Activated naive CD4-positive, alpha-beta T cell treated with Interleukin-2 at 50 U/mL for 16 hours (primary cell): Measurements from ENCODE around the gene GAPVD1.
"Not testable (repeated sequence)": the region's sequence is repeated elsewhere in the genome, so short reads cannot be mapped to it uniquely, and the experiment has no call there.

Experiments
- DNase-seq: peaks from one replicate; pipeline ENCODE4 v3.0.0-alpha.2; 2020

The GAPVD1 gene

DNA sequence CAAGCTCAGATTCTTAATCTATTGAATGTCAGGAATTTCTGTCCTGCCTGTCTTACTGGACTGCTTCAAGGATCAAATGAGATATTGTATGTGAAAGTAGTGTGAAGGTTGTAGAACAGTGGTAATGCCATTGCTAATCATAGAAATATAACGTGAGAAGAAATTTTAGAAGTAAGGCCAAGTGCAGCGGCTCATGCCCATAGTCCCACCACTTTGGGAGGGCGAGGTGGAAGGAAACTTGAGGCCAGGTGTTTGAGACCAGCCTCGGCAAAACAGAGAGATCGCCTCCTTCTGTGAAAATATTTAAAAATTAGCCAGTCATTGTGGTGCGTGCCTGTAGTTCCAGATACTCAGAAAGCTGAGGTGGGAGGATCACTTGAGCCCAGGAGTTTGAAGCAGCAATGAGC lies 15.4 kb upstream of the GAPVD1 start:
- no peak for DNase-seq

DNA sequence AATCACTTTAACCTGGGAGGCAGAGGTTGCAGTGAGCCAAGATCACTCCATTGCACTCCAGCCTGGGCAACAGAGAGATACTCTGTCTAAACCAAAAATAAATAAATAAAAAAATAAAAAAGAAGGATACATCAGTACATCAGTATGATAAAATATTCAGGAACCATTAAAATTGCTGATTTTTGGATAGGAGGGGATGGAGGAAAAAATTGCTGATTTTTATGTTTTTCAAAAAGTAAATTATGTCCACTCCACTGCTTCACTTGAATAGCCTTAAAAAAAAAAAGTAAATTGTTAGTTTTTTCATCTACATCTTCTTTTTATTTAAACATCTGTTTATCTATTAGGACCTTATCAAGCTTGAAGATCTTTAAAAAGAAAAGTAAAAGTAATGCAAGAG lies 7.4 kb upstream of the GAPVD1 start:
- DNase-seq, result no peak

DNA sequence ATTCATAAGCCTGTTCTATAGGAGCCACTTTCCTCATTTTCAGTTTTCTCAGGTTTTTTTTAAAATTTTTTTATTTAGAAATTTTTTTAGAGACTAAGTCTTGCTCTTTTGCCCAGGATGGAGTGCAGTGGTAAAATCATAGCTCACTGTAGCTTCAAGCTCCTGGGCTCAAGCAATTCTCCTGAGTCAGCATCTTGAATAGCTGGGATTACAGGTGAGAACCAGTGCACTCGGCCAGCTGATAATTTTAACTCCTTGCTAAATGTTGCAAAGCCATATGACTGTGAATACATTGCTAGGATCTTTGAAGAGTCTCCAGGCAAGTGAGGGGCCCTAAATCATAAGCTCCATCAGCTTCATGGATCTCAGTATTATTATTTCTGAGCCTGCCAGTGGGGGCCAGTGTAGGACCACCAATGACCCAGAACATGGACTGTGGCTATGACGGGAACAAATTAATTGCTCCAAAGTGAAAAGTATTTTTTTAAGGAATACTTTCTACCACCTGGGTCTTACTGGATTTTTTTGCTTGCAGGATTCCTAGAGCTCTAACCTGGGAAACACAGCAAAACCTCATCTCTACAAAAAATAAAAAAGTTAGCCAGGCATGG lies 5.7 kb upstream of the GAPVD1 start:
- DNase-seq, result no peak

DNA sequence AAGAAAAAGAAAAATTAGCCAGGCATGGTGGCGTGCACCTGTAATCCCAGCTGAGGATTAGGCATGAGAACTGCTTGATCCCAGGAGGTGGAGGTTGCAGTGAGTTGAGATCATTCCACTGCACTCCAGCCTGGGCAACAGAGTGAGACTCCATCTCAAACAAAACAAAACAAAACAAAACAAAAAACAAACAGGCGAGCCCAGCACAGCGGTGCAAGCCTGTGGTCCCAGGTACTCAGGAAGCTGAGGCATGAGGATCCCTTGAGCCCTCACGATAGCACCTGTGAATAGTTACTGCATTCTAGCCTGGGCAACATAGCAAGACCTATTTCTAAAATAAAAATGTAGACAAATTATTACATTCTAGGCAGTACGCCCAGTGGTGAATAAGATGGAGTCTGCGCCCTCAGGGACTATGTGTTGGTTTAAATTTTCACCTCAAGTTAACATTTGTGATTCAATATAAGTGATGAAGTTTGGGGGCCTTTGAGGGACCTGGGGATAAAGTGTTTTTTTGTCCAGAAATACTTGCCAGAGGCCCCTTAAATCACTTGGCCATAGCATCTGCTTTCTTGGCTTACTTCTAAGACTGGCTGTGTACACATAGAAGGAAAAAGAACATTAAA lies 3.4 kb upstream of the GAPVD1 start:
- DNase-seq, result no peak

DNA sequence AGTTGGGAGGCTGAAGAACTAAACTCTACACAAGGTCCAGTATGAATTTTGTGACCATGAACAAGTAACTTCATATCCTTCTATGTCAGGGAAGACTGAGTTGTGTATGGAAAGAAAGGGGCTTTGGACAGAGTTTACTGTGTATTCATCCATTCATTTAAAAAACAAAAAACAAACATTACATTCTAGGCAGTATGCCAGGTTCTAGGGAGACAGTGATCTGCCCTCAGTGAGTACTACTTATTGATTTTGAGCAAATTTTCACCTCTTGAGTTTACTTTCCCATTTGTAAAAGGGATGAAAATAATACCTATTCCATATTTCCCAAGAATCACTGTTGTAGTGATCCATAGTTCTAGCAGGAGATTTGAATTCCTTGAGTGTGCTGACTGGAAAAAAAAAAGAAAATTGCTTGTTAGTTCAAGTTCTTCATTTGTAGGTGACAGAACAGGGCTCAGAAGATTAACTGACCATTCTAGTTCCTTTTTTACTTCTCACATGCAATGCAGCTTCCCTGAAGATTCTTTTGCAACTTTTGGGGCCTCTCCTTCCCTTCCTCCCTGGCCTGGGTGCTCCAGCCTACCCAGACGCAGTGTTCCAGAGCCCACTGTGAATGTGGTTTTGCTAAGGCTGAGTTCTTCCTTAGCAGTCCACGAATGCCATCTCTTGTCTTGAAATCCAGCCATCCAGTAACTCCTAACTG lies 2.6 kb upstream of the GAPVD1 start:
- DNase-seq, result no peak

DNA sequence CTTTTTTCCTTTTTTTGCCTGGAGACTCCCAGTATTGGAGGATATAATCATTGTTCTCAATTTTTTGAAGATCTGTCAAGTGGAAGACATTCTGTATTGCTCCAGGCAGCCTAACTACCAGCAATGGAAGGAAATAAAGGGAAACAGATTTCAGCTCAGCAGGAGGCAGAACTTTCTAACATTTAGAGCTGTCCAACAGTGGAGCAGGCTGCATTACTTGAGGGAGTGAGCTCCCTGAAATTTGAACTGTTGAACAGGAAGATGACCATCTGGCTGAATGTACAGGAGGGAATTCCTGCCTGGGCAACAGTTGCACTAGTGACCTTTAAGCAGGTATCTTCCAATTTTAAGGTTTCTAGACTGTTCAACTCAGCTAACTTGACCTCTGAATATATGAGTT lies 1.1 kb upstream of the GAPVD1 start:
- DNase-seq, result no peak

DNA sequence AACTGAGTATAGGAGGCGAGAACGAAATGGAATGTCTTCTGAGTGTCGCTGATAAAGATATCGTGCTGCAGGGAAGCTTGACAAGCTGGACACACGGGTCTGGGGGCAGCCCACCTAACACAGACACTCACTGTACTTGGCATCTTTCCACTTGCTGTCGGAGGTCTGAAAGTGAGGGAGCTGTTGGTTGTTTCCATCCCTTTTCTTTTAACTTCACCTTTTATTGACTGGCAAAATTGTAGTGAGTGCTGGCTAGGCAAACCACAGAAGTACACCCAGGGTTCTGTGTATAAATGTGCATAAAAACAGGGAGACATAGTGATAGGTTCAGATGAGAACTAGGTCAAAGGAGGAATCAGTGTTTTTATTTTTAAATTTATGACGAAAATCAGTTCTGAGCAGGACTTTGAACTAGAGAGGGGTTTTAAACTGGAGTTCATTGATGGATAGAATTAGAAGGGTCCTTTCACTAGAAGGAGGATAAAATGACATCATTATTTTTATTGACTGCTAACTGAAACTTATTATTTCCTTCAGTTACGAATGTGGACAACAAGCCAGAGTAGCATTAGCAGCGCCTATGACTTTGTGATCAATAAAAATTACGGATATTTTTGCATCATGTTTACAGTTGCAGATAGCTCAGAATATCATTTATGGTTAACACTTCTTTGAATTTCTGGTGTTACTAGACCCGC lies 817 bp downstream of the GAPVD1 start:
- no peak for DNase-seq

DNA sequence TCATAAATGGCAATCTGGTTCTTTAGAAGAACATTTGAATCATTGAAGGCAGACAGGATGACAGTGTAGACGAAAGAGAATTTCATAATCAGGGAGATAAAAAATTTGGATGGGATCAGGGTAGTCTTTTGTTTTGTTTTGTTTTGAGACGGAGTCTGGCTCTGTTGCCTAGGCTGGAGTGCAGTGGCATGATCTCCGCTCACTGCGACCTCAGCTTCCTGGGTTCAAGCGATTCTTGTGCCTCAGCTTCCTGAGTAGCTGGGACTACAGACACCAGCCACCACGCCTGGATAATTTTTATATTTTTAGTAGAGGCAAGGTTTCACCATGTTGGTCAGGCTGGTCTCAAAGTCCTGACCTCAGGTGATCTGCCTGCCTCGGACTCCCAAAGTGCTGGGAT lies 2.4 kb downstream of the GAPVD1 start:
- DNase-seq, result not testable (repeated sequence)

DNA sequence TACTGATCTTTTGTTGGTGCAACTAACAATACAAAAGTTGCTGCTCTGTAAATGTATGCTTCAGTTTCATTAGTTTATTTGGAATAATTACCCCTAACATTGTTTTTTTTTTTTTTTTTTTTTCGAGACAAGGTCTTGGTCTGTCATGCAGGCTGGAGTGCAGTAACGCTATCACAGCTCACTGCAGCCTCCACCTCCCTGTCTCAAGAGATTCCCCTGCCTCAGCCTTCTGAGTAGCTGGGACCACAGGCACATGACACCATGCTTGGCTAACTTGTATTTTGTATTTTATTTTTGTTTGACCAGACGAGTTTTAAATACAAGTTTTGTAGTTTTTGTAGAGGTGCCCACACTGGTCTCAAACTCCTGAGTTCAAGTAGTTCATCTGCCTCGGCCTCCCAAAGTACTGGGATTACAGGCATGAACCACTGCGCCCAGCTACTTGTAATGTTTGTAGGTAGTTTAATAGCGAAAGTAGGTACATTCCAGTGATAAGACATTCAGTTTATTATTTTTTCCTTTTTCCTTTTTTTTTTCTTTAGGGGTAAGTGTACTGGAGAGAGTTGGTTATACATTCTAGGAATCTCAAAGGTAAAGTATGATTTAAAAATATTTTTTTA lies 6.9 kb downstream of the GAPVD1 start:
- no peak for DNase-seq

DNA sequence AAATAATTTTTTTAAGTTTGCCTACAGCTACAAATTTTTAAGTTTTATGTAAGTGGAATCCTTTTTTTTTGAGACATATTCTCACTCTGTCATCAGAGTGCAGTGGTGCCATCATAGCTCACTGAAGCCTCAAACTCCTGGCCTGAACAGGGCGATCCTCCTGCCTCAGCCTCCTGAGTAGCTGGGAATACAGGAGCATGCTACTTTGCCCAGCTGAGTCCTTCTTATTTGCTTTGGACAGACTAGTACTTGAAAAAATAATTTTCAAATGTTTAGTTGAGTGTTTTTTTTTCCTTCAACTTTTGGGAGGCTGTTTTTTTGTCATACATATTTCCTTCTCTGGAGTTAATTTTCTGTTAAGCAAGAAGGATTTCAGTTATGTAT lies 7.4 kb downstream of the GAPVD1 start:
- DNase-seq, result no peak

DNA sequence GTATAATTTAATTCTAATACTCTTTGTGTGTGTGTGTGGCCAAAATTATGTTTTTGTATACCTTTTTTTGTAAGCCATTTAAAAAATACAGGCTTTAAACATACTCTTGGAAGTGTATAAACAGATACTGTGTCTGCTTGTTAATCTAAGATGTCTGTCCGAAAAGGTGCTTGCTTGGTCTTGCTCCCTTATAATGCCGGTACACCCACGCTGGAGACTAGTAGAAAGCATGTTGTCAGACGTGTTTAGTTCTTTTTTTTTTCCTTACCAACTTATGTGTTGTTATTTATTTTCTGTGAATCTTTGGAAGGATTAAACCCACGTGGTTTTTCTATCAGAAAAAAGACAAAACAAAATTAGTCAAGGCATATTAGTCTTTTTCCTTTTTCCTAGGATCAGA lies 9.5 kb downstream of the GAPVD1 start:
- DNase-seq, result no peak

DNA sequence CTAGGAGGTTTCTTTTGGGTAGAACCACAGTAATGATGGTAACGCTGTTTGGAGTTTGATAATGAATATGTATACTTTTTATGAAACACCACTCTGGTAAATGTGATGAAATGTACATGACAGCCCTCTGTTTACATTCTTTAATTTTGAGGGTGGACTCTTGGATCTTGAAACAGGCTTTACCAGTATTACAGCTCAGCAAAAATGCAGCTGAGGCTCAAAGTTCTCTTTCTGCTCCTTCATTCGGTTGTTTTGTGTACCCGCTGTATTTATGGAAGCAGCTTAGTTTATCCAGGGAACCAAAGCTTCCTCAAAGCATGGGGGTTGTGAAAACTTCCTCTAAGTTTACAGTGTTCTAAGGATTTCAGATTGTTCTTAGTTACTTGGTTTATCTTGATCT lies 11.1 kb downstream of the GAPVD1 start:
- no peak for DNase-seq

DNA sequence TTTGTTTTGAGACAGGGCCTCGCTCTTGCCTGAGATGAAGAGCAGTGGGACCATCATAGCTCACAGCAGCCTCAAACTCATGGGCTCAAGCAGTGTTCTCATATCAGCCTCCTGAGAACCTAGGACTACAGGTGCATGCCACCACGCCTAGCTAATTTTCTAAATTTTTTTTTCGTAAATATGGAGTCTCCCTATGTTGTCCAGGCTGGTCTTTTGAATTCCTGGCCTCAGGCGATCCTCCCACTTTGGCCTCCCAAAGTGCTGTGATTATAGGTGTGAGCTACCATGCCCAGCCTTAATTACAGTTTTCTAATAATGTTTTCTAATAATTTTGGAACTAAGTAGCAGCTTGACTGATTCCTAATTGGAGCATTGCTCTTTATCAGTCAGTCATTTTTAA lies 15.1 kb downstream of the GAPVD1 start:
- DNase-seq, result no peak

DNA sequence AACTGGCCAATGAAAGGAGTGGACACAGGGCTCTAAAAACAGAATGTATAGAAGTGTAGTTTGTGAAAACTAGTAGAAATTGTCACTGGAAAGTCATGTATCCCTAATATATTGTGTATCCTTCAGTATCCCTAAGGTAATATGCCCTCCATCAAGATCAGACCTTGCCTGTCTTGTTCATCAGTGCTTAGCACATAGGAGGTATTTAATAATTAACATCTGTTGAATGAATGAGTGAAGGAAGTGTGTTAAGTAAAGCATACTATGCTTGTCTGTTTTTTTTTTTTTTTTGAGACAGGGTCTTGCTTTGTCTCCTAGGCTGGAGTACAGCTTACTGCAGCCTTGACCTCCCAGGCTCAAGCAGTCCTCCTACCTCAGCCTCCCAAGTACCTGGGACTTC lies 15.8 kb downstream of the GAPVD1 start:
- no peak for DNase-seq

DNA sequence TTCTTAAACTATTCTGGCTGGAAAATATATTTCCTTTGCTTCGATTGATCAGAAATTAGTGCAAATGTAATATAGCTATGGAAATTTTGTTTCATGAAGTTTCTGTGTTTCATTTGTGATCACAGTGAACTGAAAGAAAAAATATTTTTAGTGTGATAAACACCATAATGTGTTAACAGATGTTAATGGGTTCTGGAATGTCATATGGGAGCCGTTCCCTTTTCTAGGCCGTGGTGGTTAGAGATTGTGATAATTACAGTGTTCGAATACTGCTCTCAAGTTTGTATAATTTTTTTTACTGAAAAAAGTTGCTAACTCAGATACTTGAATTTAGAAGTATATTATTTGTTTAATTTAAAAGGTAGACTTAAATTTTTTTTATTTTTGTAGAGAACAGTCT lies 19.3 kb downstream of the GAPVD1 start:
- no peak for DNase-seq

DNA sequence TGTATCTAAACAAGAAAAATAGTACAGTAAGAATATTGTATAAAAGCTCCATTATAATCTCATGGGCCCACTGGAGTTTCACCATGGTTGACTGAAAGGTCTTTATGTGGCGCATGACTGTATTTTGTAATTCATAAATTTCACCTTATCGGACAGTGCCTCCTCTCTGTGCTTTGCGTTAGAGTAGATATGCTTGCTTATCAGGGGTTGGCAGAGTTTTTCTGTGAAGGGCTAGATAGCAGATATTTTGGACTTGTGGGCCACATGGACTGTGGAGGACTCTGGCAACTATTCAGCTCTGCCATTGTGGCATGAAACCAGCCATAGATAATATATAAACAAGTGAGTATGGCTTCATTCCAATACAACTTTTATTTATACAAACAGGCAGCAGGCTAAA lies 23.2 kb downstream of the GAPVD1 start:
- DNase-seq, result no peak

DNA sequence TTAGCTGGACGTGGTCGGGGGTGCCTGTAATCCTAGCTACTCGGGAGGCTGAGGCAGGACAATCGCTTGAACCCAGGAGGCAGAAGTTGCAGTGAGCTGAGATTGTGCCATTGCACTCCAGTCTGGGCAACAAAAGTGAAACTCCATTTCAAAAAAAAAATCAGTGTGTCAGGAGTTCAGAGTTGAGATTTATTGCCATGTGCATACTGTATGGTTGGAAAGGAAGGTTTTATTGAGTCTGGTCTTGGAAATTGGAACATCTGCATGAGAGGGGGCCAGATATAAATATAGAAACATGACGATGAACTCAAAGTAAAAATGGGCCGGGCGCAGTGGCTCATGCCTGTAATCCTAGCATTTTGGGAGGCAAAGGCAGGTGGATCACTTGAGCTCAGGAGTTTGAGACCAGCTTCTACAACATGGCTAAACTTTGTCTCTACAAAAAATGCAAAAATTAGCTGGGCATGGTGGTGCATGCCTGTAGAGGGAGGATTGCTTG lies 25.4 kb downstream of the GAPVD1 start:
- not testable (repeated sequence) for DNase-seq

DNA sequence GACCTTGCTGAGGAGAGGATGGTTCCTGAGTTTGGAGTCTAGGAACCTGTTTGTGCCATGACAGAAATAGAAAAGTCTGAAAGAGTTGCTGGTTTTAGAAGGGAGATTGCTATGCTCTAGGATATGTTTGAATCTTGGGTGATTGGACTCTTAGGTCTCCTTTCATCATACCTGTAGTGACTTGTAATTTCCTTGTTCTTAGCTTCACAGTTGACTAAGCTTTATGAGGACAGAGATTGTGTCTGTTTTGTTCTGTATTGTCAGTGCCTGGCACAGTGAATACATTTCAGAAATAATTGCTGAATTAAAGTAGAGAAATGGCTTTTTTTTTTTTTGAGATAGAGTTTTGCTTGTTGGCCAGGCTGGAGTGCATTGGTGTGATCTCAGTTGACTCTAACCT lies 31.5 kb downstream of the GAPVD1 start:
- no peak for DNase-seq

DNA sequence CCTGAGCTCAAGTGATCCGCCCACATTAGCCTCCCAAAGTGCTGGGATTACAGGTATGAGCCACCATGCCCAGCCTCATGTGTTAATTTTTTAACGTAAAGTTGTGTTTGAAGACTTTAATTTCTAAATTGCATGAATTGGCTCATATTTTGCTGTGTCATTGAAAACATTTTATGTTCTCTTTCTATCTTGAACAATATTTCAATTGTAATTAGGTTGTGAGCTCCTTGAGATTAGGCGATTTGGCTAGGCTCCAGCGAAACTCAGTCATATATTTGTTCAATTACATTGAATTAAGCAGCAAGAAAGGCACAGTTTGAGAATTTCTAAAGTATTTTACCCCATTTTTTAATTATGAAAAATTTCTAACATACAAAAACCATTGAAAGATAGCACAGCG lies 34.0 kb downstream of the GAPVD1 start:
- no peak for DNase-seq

DNA sequence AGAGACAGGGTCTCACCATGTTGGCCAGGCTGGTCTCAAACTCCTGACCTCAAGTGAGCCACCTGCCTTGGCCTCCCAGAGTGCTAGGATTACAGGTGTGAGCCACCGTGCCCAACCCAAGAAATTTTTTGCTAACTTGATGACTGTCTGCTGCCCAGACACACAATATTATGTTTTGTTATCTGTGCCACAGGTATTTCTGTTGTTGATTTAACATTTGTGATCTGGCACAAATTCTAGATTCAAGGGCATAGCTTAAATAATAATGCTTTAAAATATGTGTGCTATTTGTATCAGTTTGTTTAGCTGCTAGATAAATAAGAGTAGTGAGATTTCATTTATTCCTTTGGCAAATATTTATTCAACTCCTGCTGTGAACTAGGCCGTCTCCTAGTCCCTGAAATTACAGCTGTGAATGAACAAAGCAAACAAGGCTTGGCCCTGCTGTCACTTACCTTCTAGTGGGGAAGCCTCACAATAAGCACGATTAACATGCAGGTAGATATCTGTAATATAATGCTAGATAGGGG lies 35.3 kb downstream of the GAPVD1 start:
- DNase-seq, result no peak

DNA sequence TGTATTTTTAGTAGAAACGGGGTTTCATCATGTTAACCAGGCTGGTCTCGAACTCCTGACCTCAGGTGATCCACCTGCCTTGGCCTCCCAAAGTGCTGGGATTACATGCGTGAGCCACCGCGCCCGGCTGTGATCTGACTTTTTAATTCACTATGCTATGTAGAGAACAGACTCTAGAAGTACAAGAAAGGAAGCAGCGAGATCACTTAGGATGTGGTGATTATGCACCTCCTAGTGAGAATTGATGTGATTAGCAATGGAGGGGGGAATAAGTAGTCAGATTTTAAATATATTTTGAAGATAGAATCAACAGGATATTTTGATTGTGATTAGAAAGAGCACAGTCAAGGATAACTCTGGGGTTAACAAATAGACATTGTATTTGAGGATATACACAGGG lies 36.3 kb downstream of the GAPVD1 start:
- no peak for DNase-seq

DNA sequence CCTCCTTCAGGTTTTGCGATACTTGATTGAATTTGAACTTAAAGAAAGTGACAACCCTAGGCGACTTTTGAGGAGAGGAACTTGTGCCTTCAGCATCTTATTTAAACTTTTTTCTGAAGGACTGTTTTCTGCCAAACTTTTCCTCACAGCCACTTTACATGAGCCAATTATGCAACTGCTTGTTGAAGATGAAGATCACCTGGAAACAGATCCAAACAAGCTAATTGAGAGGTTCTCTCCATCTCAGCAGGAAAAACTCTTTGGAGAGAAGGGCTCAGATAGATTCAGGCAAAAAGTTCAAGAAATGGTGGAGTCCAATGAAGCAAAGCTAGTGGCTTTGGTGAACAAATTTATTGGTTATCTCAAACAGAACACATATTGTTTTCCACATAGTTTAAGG lies 40.6 kb downstream of the GAPVD1 start:
- DNase-seq, result no peak

DNA sequence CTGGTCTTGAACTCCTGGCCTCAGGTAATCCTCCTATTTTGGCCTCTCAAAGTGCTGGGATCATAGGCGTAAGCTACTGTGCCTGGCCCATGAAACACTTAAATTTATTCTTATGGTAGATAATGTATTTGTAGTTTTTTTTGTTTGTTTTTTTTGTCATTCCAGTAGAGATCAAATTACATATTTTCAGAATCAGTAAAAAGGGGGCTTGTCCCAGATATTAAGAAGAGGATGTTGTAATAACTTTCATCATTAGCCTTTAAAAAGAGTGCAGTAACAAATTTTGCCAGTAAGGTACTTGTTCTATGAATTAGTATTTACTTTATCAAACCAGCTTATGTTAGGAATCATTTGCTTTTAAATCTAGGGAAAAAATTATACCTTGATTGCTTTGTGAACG lies 42.6 kb downstream of the GAPVD1 start:
- DNase-seq, result no peak
